K562 (cell line): ENCODE measurements around the gene ANKRD66. TPM values are rescaled to one million over a fixed set of nuclear protein-coding genes. Genes with fewer than 3 reads are reported as not detected.

Experiments used
- ATAC-seq: fragments of 200-7000 bp; cut with Tn5 transposase; 3 replicates; pipeline ENCODE4 v1.9.1; 2020; ENCODE audit warnings: moderate library complexity
- BruUV-seq: library from RNA; stranded (reverse); fragments of 400-500 nt; replicated peaks from 2 replicates; lab custom pipeline; 2021; lab: Mats Ljungman, UMichigan
- CTCF ChIA-PET: fragments of 300-600 bp; formaldehyde crosslinking; extraction: SDS; loops from one replicate; lab custom pipeline; 2021; ENCODE audit warnings: low intra/inter-chr PET ratio; lab: Yijun Ruan, JAX
- POLR2A ChIA-PET: fragments of 300-600, 350-650 bp; sonication (Branson Sonifier 250); formaldehyde crosslinking; extraction: SDS; loops from one replicate; lab custom pipeline; 2021; ENCODE audit warnings: antibody characterized with exemption, inconsistent platforms; lab: Yijun Ruan, JAX
- DNase-seq, 4 experiments: peaks; one replicate each; pipeline versions ENCODE4 v3.0.0 to v3.0.0-alpha.2; 2011 to 2018; ENCODE audit warnings: low spot score in 3 of 4, mixed read lengths in 3 of 4; ENCODE audit errors: extremely low read depth in 1 of 4
- FAIRE-seq: peaks from 2 replicates; lab custom pipeline; 2011; peaks lifted over from hg19 to GRCh38; lab: Jason Lieb, UNC
- H2AFZ ChIP-seq: 2 replicates; pipeline ENCODE4 v1.6.0; 2011; ENCODE audit warnings: low read depth, low read length, control low read depth, inconsistent platforms
- H3K27ac ChIP-seq: fragments of 200-600 bp; 3 replicates; pipeline ENCODE4 v1.8.0; 2011; ENCODE audit warnings: low read depth, mild to moderate bottlenecking, control low read depth, inconsistent platforms, low read length, moderate library complexity, mixed read lengths; ENCODE audit errors: extremely low read depth
- H3K27me3 ChIP-seq, 2 experiments: fragments of 300-600 bp in 1 of 2; 2 replicates in 1 of 2; 3 replicates in 1 of 2; pipeline versions ENCODE4 v1.6.0 to v1.8.0; 2011; ENCODE audit warnings: inconsistent platforms in 2 of 2, low read length in 2 of 2, mild to moderate bottlenecking in 1 of 2, mixed read lengths in 1 of 2, moderate library complexity in 1 of 2; ENCODE audit not compliant: control insufficient read depth in 2 of 2, insufficient read depth in 2 of 2
- H3K36me3 ChIP-seq: fragments of 300-600 bp; 3 replicates; pipeline ENCODE4 v1.8.0; 2011; ENCODE audit warnings: mild to moderate bottlenecking, low read length, inconsistent platforms; ENCODE audit not compliant: control insufficient read depth, insufficient read depth
- H3K4me1 ChIP-seq, 2 experiments: fragments of 200-600 bp in 1 of 2; replicated peaks in 1 of 2; 2 replicates in 1 of 2; 3 replicates in 1 of 2; pipeline versions ENCODE4 v1.5.1 to v1.8.0; 2011; ENCODE audit warnings: inconsistent platforms in 2 of 2, low read length in 2 of 2, mild to moderate bottlenecking in 1 of 2, mixed read lengths in 1 of 2, moderate library complexity in 1 of 2; ENCODE audit not compliant: control insufficient read depth in 2 of 2, insufficient read depth in 2 of 2
- H3K4me2 ChIP-seq: 2 replicates; pipeline ENCODE4 v1.6.1; 2011; ENCODE audit warnings: low read length, control low read depth, inconsistent platforms, mixed read lengths; ENCODE audit not compliant: insufficient read depth
- H3K4me3 ChIP-seq: fragments of 200-600 bp; sonication (generic), shearing (Covaris generic); 2 replicates; pipeline ENCODE4 v1.5.1; 2016; ENCODE audit warnings: control low read depth, inconsistent platforms
- H3K79me2 ChIP-seq: fragments of 200-600 bp; 3 replicates; pipeline ENCODE4 v1.8.0; 2011; ENCODE audit warnings: low read length, inconsistent platforms; ENCODE audit not compliant: control insufficient read depth, insufficient read depth
- H3K9ac ChIP-seq, 2 experiments: 2 replicates each; pipeline versions ENCODE4 v1.6.0 to v1.6.1; 2011; ENCODE audit warnings: low read depth in 2 of 2, low read length in 2 of 2, control low read depth in 1 of 2, inconsistent platforms in 1 of 2, mild to moderate bottlenecking in 1 of 2, mixed read lengths in 1 of 2; ENCODE audit not compliant: insufficient read depth in 1 of 2
- H3K9me1 ChIP-seq: one replicate; pipeline ENCODE4 v1.6.0; 2011; ENCODE audit warnings: inconsistent platforms, mild to moderate bottlenecking, low read length, moderate library complexity; ENCODE audit not compliant: control insufficient read depth, insufficient read depth
- H3K9me3 ChIP-seq: replicated peaks from 2 replicates; pipeline ENCODE4 v1.5.1; 2011; ENCODE audit warnings: low read depth, low read length, inconsistent platforms; ENCODE audit not compliant: control insufficient read depth, insufficient read depth
- H4K20me1 ChIP-seq: replicated peaks from 2 replicates; pipeline ENCODE4 v1.6.1; 2011; ENCODE audit warnings: low read length, inconsistent platforms, mixed read lengths; ENCODE audit not compliant: control insufficient read depth, insufficient read depth
- PHB2 ChIP-seq: fragments of 450-650 bp; IDR thresholded peaks from 2 replicates; pipeline ENCODE4 v1.6.1; 2017; ENCODE audit warnings: low read depth
- SMARCA5 ChIP-seq: fragments of 450-650 bp; IDR thresholded peaks from 2 replicates; pipeline ENCODE4 v1.6.1; 2016
- TEAD2 ChIP-seq: fragments of 450-650 bp; IDR thresholded peaks from 2 replicates; pipeline ENCODE4 v1.6.1; 2016; ENCODE audit warnings: missing genetic modification characterization, control low read depth, missing compliant biosample characterization
- WGBS: fragments of 100-300 bp; shearing (Covaris generic); methylation state at CpG from one replicate; pipeline ENCODE4 v1.1.6; 2016; ENCODE audit warnings: low coverage, mixed read lengths; ENCODE audit not compliant: insufficient coverage; ENCODE audit errors: missing lambda C conversion rate; 5-methylcytosine and 5-hydroxymethylcytosine counted together
- in situ Hi-C: fragments of 300-500 bp; cut with MboI; formaldehyde crosslinking; loops from 4 replicates; pipeline ENCODE4 v1.15.0; 2018; ENCODE audit warnings: inconsistent platforms, mixed read lengths
- intact Hi-C: fragments of 100-400 bp; cut with micrococcal nuclease; formaldehyde crosslinking; loops from 2 replicates; pipeline ENCODE4 v1.14.2; 2022
- polyA plus RNA-seq, 8 experiments: library from polyadenylated mRNA; depleted of rRNA in 4 of 8; stranded (reverse) in 5 of 8; unstranded in 3 of 8; fragments of >200 nt; fragmentation: Nextera tagmentation in 2 of 8; fragmentation: Illumina TruSeq in 1 of 8; extraction: Ambion mirVana in 2 of 8; extraction: Trizol in 1 of 8; gene quantifications; 2 replicates each; pipeline versions ENCODE4 v1.2.1 to v1.2.3, GENCODE V29; 2011 to 2014; ENCODE audit warnings: inconsistent platforms in 1 of 8, missing spikeins in 1 of 8
- total RNA-seq, 7 experiments: library from RNA; depleted of rRNA in 6 of 7; stranded (reverse); fragments of >200 nt in 6 of 7; fragmentation: Illumina TruSeq in 2 of 7; extraction: Trizol in 2 of 7; gene quantifications; 2 replicates each; pipeline versions ENCODE4 v1.2.1 to v1.2.3, GENCODE V29; 2011 to 2021; ENCODE audit warnings: low replicate concordance in 1 of 7
- TF ChIP-seq, protein P1 (sequence below): fragments of 450-650 bp; IDR thresholded peaks from 2 replicates; pipeline ENCODE4 v1.6.1; 2018; ENCODE audit warnings: mild to moderate bottlenecking, low read depth; ENCODE audit not compliant: partially characterized antibody
- TF ChIP-seq, protein P2 (sequence below): fragments of 250-450 bp; sonication (Bioruptor Pico); IDR thresholded peaks from 2 replicates; pipeline ENCODE4 v1.5.0; 2020; ENCODE audit warnings: mild to moderate bottlenecking, borderline replicate concordance

The ANKRD66 gene
- total and polyA plus RNA-seq, 9 of the 15 experiments (the other 6 are each of a cell fraction or from before 2014, with no cell fraction given), result not detected

DNA sequence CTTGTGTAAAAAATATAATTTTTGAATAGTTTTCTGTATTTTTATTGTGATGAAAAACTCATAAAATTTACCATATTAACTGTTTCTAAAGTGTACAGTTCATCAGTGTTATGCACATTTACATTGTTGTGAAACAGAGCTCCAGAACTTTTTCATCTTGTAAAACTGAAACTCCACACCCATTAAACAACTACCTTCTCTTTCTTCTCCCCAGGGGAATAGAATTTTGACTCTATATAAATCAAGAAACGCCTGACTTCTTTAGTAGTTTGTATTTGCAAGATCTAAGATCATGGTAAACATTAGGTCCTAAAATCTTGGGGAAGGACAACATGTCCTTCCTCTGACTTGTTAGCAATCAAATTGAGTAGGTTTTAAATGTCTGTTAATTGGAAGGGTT, 9.1 kb downstream of the ANKRD66 start (continued):
- TF ChIP-seq, protein P1, sequence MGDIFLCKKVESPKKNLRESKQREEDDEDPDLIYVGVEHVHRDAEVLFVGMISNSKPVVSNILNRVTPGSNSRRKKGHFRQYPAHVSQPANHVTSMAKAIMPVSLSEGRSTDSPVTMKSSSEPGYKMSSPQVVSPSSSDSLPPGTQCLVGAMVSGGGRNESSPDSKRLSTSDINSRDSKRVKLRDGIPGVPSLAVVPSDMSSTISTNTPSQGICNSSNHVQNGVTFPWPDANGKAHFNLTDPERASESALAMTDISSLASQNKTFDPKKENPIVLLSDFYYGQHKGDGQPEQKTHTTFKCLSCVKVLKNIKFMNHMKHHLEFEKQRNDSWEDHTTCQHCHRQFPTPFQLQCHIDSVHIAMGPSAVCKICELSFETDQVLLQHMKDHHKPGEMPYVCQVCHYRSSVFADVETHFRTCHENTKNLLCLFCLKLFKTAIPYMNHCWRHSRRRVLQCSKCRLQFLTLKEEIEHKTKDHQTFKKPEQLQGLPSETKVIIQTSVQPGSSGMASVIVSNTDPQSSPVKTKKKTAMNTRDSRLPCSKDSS, result no peak
- TF ChIP-seq, protein P2, sequence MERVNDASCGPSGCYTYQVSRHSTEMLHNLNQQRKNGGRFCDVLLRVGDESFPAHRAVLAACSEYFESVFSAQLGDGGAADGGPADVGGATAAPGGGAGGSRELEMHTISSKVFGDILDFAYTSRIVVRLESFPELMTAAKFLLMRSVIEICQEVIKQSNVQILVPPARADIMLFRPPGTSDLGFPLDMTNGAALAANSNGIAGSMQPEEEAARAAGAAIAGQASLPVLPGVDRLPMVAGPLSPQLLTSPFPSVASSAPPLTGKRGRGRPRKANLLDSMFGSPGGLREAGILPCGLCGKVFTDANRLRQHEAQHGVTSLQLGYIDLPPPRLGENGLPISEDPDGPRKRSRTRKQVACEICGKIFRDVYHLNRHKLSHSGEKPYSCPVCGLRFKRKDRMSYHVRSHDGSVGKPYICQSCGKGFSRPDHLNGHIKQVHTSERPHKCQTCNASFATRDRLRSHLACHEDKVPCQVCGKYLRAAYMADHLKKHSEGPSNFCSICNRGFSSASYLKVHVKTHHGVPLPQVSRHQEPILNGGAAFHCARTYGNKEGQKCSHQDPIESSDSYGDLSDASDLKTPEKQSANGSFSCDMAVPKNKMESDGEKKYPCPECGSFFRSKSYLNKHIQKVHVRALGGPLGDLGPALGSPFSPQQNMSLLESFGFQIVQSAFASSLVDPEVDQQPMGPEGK (CRISPR knock-in tag), result no peak

DNA sequence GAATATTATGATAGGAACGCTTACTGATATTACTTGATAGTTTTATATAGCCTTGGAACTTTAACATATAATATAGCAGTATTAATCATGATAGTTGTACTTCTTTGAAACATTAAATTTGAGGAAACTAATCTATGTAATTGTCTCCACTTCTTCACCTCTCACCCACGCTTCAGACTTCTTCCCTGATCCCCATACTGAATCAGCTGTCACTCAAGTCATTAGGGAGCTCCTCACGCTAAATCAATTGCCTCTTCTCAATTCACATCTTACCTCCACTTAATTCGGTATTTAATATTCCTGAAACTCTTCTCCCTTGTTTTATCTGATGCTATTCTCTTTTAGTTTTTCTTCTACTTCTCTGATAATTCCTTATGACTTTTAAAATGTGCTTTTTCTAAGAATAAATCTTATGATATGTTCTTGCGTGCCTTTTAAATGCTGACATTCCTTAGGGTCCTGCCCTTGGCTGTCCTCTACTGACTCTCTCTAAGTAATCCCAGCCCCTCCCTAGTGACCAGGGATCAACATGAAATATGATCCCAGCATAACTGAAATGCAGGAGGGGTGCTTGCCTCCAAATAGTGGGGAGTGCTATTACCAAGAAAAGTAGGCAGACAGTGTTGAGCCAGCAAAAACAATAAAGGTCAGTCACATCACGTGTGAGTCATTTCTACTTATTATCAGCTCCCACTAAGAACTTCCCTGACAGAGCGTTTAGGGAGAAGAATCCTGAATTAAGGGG, 9.9 kb downstream of the ANKRD66 start:
- CTCF ChIA-PET, result no interaction called here
- H3K27ac ChIP-seq, result no peak overlapping the region
- no peaks in the 10 kb centered on the region for H3K4me1 ChIP-seq
- H3K27me3 ChIP-seq, result no peaks in the 10 kb centered on the region
- no peaks in the 10 kb centered on the region for H3K36me3 ChIP-seq
- H2AFZ ChIP-seq, result no peak overlapping the region
- POLR2A ChIA-PET, result no interaction called here
- no peak overlapping the region for H3K9ac ChIP-seq
- intact Hi-C loops (no loop called here), in situ Hi-C loops (no loop called here)
- H3K9me3 ChIP-seq, result no peaks in the 10 kb centered on the region
- no peak overlapping the region for H3K4me2 ChIP-seq
- DNase-seq (no peak), FAIRE-seq (no peak), ATAC-seq (no peak)
- WGBS, result 1% methylated on average over 7 of the region's 7 CpGs
- H3K79me2 ChIP-seq, result no peaks in the 10 kb centered on the region
- TF ChIP-seq PHB2, result no peak
- no peak for TF ChIP-seq TEAD2 (tag)
- TF ChIP-seq SMARCA5, result no peak
- H3K9me1 ChIP-seq, result no peaks in the 10 kb centered on the region
- H4K20me1 ChIP-seq, result no peaks in the 10 kb centered on the region
- BruUV-seq, result no TSS peak
- H3K4me3 ChIP-seq, result no peak overlapping the region
